Measurements from ENCODE around the gene PYGM.
"Not testable (repeated sequence)": the region's sequence is repeated elsewhere in the genome, so short reads cannot be mapped to it uniquely, and the experiment has no call there.

The PYGM gene

GRCh38 chr11:64716473-64717267 is 43.1 kb downstream of the PYGM start:
- no peak for DNase-seq (ENCODE audit: low read depth)

- no peak for DNase-seq (ENCODE audit: low read depth)
Observed at GRCh38 chr11:64715756-64716472, 43.9 kb downstream of the PYGM start.

DNA sequence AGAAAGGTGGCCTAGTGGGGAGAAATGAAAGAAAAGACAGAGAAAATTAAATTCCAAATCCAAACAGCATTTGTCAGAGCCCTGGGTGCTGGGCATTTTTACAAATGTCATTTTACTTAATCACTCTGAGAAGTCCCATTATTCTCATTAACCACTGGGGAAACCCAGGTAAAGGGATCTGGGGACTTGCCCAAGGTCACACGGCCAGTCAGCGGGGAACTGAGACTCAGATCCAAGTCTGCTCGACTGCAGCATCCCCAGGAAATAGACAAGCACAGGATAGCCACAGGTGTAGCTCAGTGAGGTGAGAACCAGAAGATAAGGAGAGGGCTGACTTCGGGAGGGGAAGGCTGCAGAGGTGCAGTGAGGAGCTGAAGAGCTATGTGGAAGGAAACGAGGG is 44.7 kb downstream of the PYGM start:
- no peak for DNase-seq (ENCODE audit: low read depth)

DNA sequence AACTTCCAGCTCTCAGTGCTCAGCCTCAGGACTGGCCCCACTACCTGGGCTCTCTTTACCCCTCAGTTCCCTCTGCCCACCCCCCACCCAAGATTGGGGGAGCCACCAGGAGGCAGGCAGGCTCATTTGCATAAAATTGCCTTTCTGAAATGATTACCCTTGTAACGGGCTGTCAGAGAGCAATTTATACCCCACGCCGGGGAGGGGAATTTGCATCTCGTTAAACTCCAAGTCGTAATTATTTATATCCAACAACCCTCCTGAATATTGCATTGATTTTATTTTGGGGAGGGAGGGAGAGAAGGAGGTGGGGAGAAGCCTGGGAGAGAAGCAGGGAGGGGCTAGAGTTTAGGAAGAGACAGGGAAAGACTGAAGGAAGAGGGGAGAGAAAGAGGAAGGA is 45.1 kb downstream of the PYGM start:
- DNase-seq (ENCODE audit: low read depth): no peak

- no peak for DNase-seq (ENCODE audit: low read depth)
Observed at GRCh38 chr11:64713781-64714363, 45.9 kb downstream of the PYGM start.

GRCh38 chr11:64713016-64713707 is 46.6 kb downstream of the PYGM start:
- DNase-seq (ENCODE audit: low read depth): peak; percentile 50

DNA sequence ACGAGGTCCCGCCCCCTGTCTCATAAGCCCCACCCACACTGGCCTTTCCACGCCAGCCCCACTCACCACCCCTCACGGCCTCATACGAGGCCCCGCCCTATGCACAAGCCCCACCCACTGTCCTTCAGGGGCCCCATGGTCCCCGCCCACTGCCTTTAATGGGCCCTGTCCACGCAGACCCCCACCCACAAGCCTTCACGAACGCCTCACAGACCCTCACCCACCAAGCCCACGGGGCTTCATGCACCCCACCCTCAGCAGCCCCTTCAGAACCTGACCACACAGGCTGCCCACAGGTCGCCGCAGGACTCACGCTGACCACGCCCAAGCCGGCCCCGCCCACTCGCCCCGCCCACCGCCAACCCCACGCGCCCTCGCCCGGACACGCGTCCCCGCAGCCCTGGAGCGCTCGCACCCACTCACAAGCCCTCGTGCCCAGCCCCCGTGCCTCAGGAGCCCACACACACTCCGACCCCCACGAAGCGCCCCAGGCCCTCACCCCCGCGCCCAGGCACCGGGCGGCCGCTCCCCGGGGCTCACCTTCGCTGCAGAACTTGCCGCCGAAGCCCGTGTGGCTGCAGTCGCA is 47.3 kb downstream of the PYGM start:
- no peak for DNase-seq (ENCODE audit: low read depth)

DNA sequence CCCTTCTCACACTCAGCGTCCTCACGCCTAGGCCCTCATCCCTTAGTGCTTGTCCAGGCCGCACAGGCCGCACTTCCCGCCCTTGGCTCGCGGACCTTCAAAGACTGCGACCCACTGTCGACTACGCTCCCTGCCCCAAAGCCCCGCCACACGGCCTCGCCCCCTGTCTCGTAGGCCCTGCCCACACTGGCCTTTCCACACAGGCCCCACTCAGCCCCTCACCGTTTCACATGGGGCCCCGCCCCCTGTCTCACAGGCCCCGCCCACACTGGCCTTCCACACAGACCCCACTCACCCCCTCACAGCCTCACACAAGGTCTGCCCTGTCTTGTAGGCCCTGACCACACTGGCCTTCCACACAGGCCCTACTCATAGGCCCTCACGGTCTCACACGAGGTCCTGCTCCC is 47.8 kb downstream of the PYGM start:
- DNase-seq (ENCODE audit: low read depth): no peak

DNA sequence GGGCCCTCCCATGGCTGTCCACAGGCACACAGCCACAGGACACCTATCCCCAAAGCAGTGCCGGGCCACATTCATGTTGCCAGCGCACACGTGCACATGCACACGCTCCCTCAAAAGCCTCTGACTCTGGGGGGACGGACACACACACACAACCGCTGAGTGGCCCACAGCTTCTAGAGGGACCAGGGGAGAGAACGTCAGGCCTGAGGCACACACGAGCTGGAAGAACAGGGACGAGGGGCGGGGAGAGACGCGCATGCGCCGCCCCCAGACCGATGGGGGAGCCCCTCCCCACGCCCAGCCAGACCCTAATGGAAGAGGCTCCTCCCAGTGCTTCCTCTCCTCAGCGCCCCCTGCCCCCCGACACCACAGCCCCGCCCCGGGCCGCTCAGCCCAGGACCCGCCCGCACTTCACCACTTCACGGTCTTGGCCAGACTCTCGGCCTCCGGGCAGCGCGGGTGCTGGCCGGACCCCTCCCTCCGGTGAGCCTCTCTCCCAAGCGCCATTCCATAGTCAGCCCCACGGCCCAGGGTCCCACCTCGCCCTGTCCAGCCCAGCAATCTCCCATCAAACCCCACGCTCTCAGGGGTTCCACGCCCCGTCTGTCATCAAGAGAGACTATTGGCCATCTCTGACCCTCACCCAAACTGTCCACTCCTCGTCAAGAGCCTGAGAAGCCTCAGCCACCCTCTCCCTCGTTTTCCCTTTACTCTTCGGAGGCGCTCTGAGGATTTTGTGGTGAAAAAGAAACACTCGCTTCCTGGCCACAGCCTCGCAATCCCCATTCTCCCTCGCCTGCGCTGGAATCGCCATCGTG is 48.4 kb downstream of the PYGM start:
- DNase-seq (ENCODE audit: low read depth): no peak

DNA sequence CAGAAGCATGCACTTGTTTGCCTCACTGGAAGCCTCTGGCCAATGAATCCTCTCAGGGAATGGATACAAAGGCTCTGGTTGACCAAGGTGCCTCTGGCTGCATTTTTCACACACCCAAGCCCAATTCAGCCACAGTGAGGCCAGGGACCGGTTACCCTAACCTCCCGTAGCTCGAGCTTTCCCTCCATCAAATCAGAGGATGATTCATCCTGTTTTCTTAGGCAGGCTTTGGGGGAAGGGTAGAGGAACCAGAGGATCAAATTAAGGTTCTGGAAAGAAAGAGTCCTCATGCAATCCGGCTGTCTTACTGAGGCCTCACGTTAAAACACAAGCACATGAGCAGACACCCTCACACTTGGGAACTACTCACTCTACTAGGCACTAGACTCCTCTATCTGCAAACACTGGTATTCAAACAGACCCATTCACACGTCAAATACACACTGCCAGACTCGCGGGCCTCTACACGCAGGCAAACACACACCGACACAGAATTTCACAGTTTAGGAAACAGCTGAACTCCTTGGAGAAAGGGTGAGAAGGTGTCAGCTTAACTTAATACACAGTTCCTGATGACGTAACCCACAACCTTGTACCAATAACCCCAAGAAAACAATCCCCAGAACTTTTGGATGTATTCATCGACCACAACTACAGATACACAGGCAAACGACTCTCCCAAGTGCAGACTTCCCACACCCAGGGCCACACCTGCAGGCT is 49.2 kb downstream of the PYGM start:
- peak; percentile 27 for DNase-seq (ENCODE audit: low read depth)

- no peak for DNase-seq (ENCODE audit: low read depth)
Observed at GRCh38 chr11:64705501-64705900, 54.3 kb downstream of the PYGM start.

- no peak for DNase-seq (ENCODE audit: low read depth)
Observed at GRCh38 chr11:64703048-64703447, 56.7 kb downstream of the PYGM start.

GRCh38 chr11:64701956-64702355 is 57.8 kb downstream of the PYGM start:
- DNase-seq (ENCODE audit: low read depth): not testable (repeated sequence)

GRCh38 chr11:64698427-64698826 is 61.3 kb downstream of the PYGM start:
- DNase-seq (ENCODE audit: low read depth): no peak

GRCh38 chr11:64697663-64698375 is 62.0 kb downstream of the PYGM start:
- DNase-seq (ENCODE audit: low read depth): no peak

All from amniotic epithelial cell (primary cell).